IMR-90 (cell line): ENCODE data around the gene B3GNT5. TPM values are rescaled to one million over a fixed set of nuclear protein-coding genes. Genes with fewer than 3 reads are reported as not detected.

ENCODE experiments used
- ATAC-seq: fragments of 200-7000 bp; cut with Tn5 transposase; 2 replicates; pipeline ENCODE4 v1.9.1; 2020; ENCODE audit warnings: low read depth, mild to moderate bottlenecking, moderate library complexity
- BruUV-seq: library from RNA; stranded (reverse); fragments of 400-500 nt; replicated peaks from 2 replicates; lab custom pipeline; 2021; lab: Mats Ljungman, UMichigan
- CTCF ChIA-PET: fragments of 300-600 bp; formaldehyde crosslinking; extraction: SDS; loops from one replicate; lab custom pipeline; 2021; ENCODE audit warnings: antibody characterized with exemption; lab: Yijun Ruan, JAX
- POLR2A ChIA-PET: fragments of 300-600 bp; sonication (Branson Sonifier 250); formaldehyde crosslinking; loops from one replicate; lab custom pipeline; 2022; ENCODE audit warnings: antibody characterized with exemption; ENCODE audit not compliant: unreplicated experiment; lab: Charles Lee
- DNase-seq: peaks from one replicate; pipeline ENCODE4 v3.0.0; 2013
- H2AFZ ChIP-seq: replicated peaks from 2 replicates; pipeline ENCODE3; 2013; ENCODE audit warnings: low read length, mild to moderate bottlenecking; ENCODE audit not compliant: poor library complexity
- H2AK5ac ChIP-seq: 2 replicates; pipeline ENCODE4 v1.6.1; 2013; ENCODE audit warnings: low read depth, low read length, inconsistent platforms
- H2AK9ac ChIP-seq: replicated peaks from 2 replicates; pipeline ENCODE3; 2013; ENCODE audit warnings: mild to moderate bottlenecking, low read depth, low read length, moderate library complexity; ENCODE audit not compliant: poor library complexity
- H2BK120ac ChIP-seq: 2 replicates; pipeline ENCODE4 v1.6.1; 2013; ENCODE audit warnings: low read depth, low read length, inconsistent platforms
- H2BK15ac ChIP-seq: 3 replicates; pipeline ENCODE4 v1.6.1; 2013; ENCODE audit warnings: low read depth, low read length, inconsistent platforms
- H2BK20ac ChIP-seq: 2 replicates; pipeline ENCODE4 v1.6.1; 2013; ENCODE audit warnings: low read depth, mild to moderate bottlenecking, inconsistent platforms, low read length, moderate library complexity
- H2BK5ac ChIP-seq: 2 replicates; pipeline ENCODE4 v1.6.1; 2013; ENCODE audit warnings: mild to moderate bottlenecking, low read depth, low read length, inconsistent platforms; ENCODE audit not compliant: poor library complexity, severe bottlenecking
- H3K14ac ChIP-seq: replicated peaks from 2 replicates; pipeline ENCODE4 v1.6.1; 2013; ENCODE audit warnings: low read depth, low read length, inconsistent platforms
- H3K18ac ChIP-seq: 2 replicates; pipeline ENCODE4 v1.6.1; 2013; ENCODE audit warnings: low read depth, low read length, control low read depth
- H3K23ac ChIP-seq: 2 replicates; pipeline ENCODE4 v1.6.1; 2013; ENCODE audit warnings: low read depth, low read length, inconsistent platforms
- H3K27ac ChIP-seq: 2 replicates; pipeline ENCODE4 v1.5.1; 2013; ENCODE audit warnings: mild to moderate bottlenecking, control low read depth, low read length; ENCODE audit not compliant: insufficient read depth
- H3K27me3 ChIP-seq: 2 replicates; pipeline ENCODE4 v1.6.1; 2013; ENCODE audit warnings: low read length; ENCODE audit not compliant: control insufficient read depth, insufficient read depth
- H3K36me3 ChIP-seq: 2 replicates; pipeline ENCODE4 v1.6.1; 2013; ENCODE audit warnings: low read length, mixed read lengths; ENCODE audit not compliant: control insufficient read depth, insufficient read depth
- H3K4ac ChIP-seq: 2 replicates; pipeline ENCODE4 v1.6.1; 2013; ENCODE audit warnings: low read depth, low read length, inconsistent platforms
- H3K4me1 ChIP-seq: 2 replicates; pipeline ENCODE4 v1.6.1; 2013; ENCODE audit warnings: low read length, mixed read lengths; ENCODE audit not compliant: control insufficient read depth, insufficient read depth
- H3K4me2 ChIP-seq: 2 replicates; pipeline ENCODE4 v1.6.1; 2013; ENCODE audit warnings: low read depth, mild to moderate bottlenecking, control low read depth, low read length, moderate library complexity
- H3K4me3 ChIP-seq: 2 replicates; pipeline ENCODE4 v1.5.1; 2013; ENCODE audit warnings: low read depth, mild to moderate bottlenecking, control low read depth, low read length, moderate library complexity; ENCODE audit not compliant: insufficient read depth
- H3K56ac ChIP-seq: 2 replicates; pipeline ENCODE4 v1.6.1; 2013; ENCODE audit warnings: low read length, inconsistent platforms; ENCODE audit not compliant: insufficient read depth; ENCODE audit errors: extremely low read depth
- H3K79me1 ChIP-seq, 2 experiments: 2 replicates each; pipeline ENCODE4 v1.6.1; 2013; ENCODE audit warnings: low read length in 2 of 2, inconsistent platforms in 1 of 2, low read depth in 1 of 2
- H3K9ac ChIP-seq: 2 replicates; pipeline ENCODE4 v1.6.1; 2013; ENCODE audit warnings: low read depth, low read length, control low read depth
- H3K9me1 ChIP-seq: 2 replicates; pipeline ENCODE4 v1.6.1; 2013; ENCODE audit warnings: low read length, inconsistent platforms; ENCODE audit not compliant: insufficient read depth
- H3K9me3 ChIP-seq: 2 replicates; pipeline ENCODE4 v1.6.1; 2013; ENCODE audit warnings: low read length; ENCODE audit not compliant: control insufficient read depth, insufficient read depth
- H4K20me1 ChIP-seq: 2 replicates; pipeline ENCODE4 v1.6.1; 2013; ENCODE audit warnings: low read length, inconsistent platforms; ENCODE audit not compliant: insufficient read depth
- H4K5ac ChIP-seq: 2 replicates; pipeline ENCODE4 v1.6.1; 2013; ENCODE audit warnings: mild to moderate bottlenecking, low read depth, low read length, control low read depth
- H4K8ac ChIP-seq, 2 experiments: 2 replicates each; pipeline ENCODE4 v1.6.1; 2013; ENCODE audit warnings: low read depth in 2 of 2, low read length in 2 of 2, control low read depth in 1 of 2, inconsistent platforms in 1 of 2
- H4K91ac ChIP-seq: 2 replicates; pipeline ENCODE4 v1.6.1; 2013; ENCODE audit warnings: low read depth, low read length, inconsistent platforms; ENCODE audit not compliant: insufficient read depth
- BHLHE40 ChIP-seq: fragments of 150-350 bp; IDR thresholded peaks from 2 replicates; pipeline ENCODE4 v1.6.1; 2016; ENCODE audit warnings: mild to moderate bottlenecking, low read depth, low read length
- CEBPB ChIP-seq: IDR thresholded peaks from 2 replicates; pipeline ENCODE4 v1.6.1; 2012; ENCODE audit warnings: low read depth, low read length, improper control_type of control experiment
- CHD1 ChIP-seq: IDR thresholded peaks from 2 replicates; pipeline ENCODE4 v1.6.1; 2012; ENCODE audit warnings: low read depth, low read length, improper control_type of control experiment
- FOS ChIP-seq: fragments of 150-350 bp; IDR thresholded peaks from 2 replicates; pipeline ENCODE4 v1.6.1; 2016; ENCODE audit warnings: low read depth, low read length
- MAFK ChIP-seq: IDR thresholded peaks from 2 replicates; pipeline ENCODE4 v1.6.1; 2012; ENCODE audit warnings: low read depth, low read length, improper control_type of control experiment
- MAZ ChIP-seq: IDR thresholded peaks from 2 replicates; pipeline ENCODE4 v1.6.1; 2012; ENCODE audit warnings: low read depth, mild to moderate bottlenecking, low read length, improper control_type of control experiment, moderate library complexity, borderline replicate concordance
- MXI1 ChIP-seq: IDR thresholded peaks from 2 replicates; pipeline ENCODE4 v1.6.1; 2012; ENCODE audit warnings: low read depth, mild to moderate bottlenecking, low read length, moderate library complexity, borderline replicate concordance
- NFE2L2 ChIP-seq: fragments of 150-350 bp; IDR thresholded peaks from 2 replicates; pipeline ENCODE4 v1.6.1; 2016; ENCODE audit warnings: low read depth, mild to moderate bottlenecking, low read length
- POLR2A ChIP-seq: IDR thresholded peaks from 2 replicates; pipeline ENCODE4 v1.6.1; 2012; ENCODE audit warnings: mild to moderate bottlenecking, low read depth, low read length
- RAD21 ChIP-seq: IDR thresholded peaks from 2 replicates; pipeline ENCODE4 v1.6.1; 2012; ENCODE audit warnings: low read length, improper control_type of control experiment
- RCOR1 ChIP-seq: IDR thresholded peaks from 2 replicates; pipeline ENCODE4 v1.6.1; 2012; ENCODE audit warnings: mild to moderate bottlenecking, low read length, improper control_type of control experiment; ENCODE audit not compliant: insufficient replicate concordance
- RFX5 ChIP-seq: IDR thresholded peaks from 2 replicates; pipeline ENCODE4 v1.8.0; 2012; ENCODE audit warnings: low read depth, mild to moderate bottlenecking, low read length, moderate library complexity
- SMC3 ChIP-seq: fragments of 150-350 bp; IDR thresholded peaks from 2 replicates; pipeline ENCODE4 v1.6.1; 2016; ENCODE audit warnings: low read depth, mild to moderate bottlenecking, antibody characterized with exemption, low read length, moderate library complexity
- dilution Hi-C: fragments of 300-500 bp; cut with HindIII; formaldehyde crosslinking; loops from one replicate; pipeline ENCODE4 v1.14.3; 2018; ENCODE audit warnings: low sequenced_read_pairs; ENCODE audit not compliant: unreplicated experiment
- in situ Hi-C: fragments of 300-500 bp; cut with MboI; formaldehyde crosslinking; loops from 3 replicates; pipeline ENCODE4 v1.14.3; 2019; ENCODE audit warnings: low sequenced_read_pairs, inconsistent platforms, mixed read lengths
- intact Hi-C: fragments of 100-400 bp; cut with micrococcal nuclease; formaldehyde crosslinking; loops from 2 replicates; pipeline ENCODE4 v1.10.0; 2022
- polyA plus RNA-seq, 3 experiments: library from polyadenylated mRNA; depleted of rRNA; stranded (reverse); fragments of >200 nt; gene quantifications; 2 replicates each; pipeline ENCODE4 v1.2.3, GENCODE V29; 2012; ENCODE audit warnings: low replicate concordance in 1 of 3
- total RNA-seq: library from RNA; depleted of rRNA; stranded (reverse); fragments of >200 nt; gene quantifications from 2 replicates; pipeline ENCODE4 v1.2.3, GENCODE V29; 2012
- TF ChIP-seq, protein P1 (sequence below): fragments of 150-350 bp; IDR thresholded peaks from 2 replicates; pipeline ENCODE4 v1.6.1; 2017; ENCODE audit warnings: mild to moderate bottlenecking, antibody characterized with exemption, low read length, low read depth
- TF ChIP-seq, protein P2 (sequence below): fragments of 150-350 bp; IDR thresholded peaks from 2 replicates; pipeline ENCODE4 v1.6.1; 2016; ENCODE audit warnings: low read depth, mild to moderate bottlenecking, low read length, moderate library complexity, borderline replicate concordance
- TF ChIP-seq, protein P3 (sequence below): conservative IDR thresholded peaks from 2 replicates; pipeline ENCODE4 v1.5.1; 2012; ENCODE audit warnings: mild to moderate bottlenecking, low read depth, low read length, improper control_type of control experiment

The B3GNT5 gene
- total and polyA plus RNA-seq, 2 of the 4 experiments (the other 2 are of a cell fraction): 1.6 to 3.4 TPM

DNA sequence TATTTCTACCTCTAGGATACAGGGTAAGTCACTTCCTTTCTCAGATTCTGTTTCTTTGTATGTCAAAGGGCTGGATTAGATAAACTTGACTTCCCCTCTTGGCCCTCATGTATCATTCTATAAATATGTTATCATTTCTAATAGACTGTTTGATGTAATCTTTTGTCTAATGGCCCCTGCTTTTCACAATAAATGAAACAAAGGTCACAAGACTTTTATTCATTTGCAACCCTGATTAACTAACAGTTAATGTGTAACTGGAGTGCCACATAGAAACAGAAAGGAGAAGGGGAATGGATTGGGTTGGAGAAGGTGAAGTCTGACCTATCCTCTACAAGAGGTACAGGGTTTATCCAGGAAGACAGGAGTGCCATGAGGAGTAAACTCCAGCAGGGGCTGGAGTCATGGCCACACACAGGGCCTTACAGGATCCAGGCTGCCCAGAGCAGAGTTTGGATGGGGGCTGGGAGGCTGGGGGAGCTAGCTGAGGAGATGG, 8.0 kb upstream of the B3GNT5 start:
- H2AFZ ChIP-seq: no peak overlapping the region

More for the DNA sequence above, 8.0 kb upstream of the B3GNT5 start:
- Histone ChIP-seq H3K9me1 (no peaks in the 10 kb centered on the region), H3K4me2 (no peak overlapping the region), H4K8ac (no peak overlapping the region), H2BK5ac (no peak overlapping the region), H3K4ac (no peak overlapping the region), H3K9ac (no peak overlapping the region), H3K79me1 (no peaks in the 10 kb centered on the region), H3K56ac (no peak overlapping the region), H4K91ac (no peak overlapping the region), H2BK120ac (no peak overlapping the region), H3K14ac (no peak overlapping the region), H4K20me1 (no peaks in the 10 kb centered on the region), H2BK15ac (no peak overlapping the region), H3K9me3 (peaks cover 7% of the 10 kb centered on the region), H4K5ac (no peak overlapping the region), H3K18ac (no peak overlapping the region), H2BK20ac (no peak overlapping the region), H3K4me1 (no peaks in the 10 kb centered on the region), H2AK5ac (no peak overlapping the region), H3K23ac (no peak overlapping the region), H3K4me3 (no peak overlapping the region), H3K36me3 (no peaks in the 10 kb centered on the region), H3K27ac (no peak overlapping the region), H2AK9ac (no peak overlapping the region), H3K27me3 (peaks cover 12% of the 10 kb centered on the region)
- TF ChIP-seq RAD21: no peak
- TF ChIP-seq, protein P1, sequence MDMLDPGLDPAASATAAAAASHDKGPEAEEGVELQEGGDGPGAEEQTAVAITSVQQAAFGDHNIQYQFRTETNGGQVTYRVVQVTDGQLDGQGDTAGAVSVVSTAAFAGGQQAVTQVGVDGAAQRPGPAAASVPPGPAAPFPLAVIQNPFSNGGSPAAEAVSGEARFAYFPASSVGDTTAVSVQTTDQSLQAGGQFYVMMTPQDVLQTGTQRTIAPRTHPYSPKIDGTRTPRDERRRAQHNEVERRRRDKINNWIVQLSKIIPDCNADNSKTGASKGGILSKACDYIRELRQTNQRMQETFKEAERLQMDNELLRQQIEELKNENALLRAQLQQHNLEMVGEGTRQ: no peak
- TF ChIP-seq RFX5: no peak
- no peak for TF ChIP-seq RCOR1
- no peak for TF ChIP-seq CHD1
- TF ChIP-seq, protein P2, sequence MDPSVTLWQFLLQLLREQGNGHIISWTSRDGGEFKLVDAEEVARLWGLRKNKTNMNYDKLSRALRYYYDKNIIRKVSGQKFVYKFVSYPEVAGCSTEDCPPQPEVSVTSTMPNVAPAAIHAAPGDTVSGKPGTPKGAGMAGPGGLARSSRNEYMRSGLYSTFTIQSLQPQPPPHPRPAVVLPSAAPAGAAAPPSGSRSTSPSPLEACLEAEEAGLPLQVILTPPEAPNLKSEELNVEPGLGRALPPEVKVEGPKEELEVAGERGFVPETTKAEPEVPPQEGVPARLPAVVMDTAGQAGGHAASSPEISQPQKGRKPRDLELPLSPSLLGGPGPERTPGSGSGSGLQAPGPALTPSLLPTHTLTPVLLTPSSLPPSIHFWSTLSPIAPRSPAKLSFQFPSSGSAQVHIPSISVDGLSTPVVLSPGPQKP: no peak
- TF ChIP-seq, protein P3, sequence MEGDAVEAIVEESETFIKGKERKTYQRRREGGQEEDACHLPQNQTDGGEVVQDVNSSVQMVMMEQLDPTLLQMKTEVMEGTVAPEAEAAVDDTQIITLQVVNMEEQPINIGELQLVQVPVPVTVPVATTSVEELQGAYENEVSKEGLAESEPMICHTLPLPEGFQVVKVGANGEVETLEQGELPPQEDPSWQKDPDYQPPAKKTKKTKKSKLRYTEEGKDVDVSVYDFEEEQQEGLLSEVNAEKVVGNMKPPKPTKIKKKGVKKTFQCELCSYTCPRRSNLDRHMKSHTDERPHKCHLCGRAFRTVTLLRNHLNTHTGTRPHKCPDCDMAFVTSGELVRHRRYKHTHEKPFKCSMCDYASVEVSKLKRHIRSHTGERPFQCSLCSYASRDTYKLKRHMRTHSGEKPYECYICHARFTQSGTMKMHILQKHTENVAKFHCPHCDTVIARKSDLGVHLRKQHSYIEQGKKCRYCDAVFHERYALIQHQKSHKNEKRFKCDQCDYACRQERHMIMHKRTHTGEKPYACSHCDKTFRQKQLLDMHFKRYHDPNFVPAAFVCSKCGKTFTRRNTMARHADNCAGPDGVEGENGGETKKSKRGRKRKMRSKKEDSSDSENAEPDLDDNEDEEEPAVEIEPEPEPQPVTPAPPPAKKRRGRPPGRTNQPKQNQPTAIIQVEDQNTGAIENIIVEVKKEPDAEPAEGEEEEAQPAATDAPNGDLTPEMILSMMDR: no peak
- no peak for TF ChIP-seq MXI1
- no peak for TF ChIP-seq SMC3
- no peak for TF ChIP-seq FOS
- no peak for TF ChIP-seq BHLHE40
- TF ChIP-seq MAZ: no peak
- TF ChIP-seq MAFK: no peak
- no peak for TF ChIP-seq NFE2L2
- no peak for TF ChIP-seq CEBPB
- no peak for TF ChIP-seq POLR2A
- CTCF ChIA-PET: no interaction called here
- dilution Hi-C loops (no loop called here), intact Hi-C loops (no loop called here), in situ Hi-C loops (no loop called here)
- no TSS peak for BruUV-seq
- POLR2A ChIA-PET: no interaction called here
- DNase-seq (no peak), ATAC-seq (no peak)
